GM12892 (cell line): ENCODE results near the gene CHD8.

Source experiments
- POLR2A ChIP-seq: IDR thresholded peaks from 2 replicates; pipeline ENCODE4 v1.6.1; 2011; ENCODE audit warnings: low read depth, low read length, control low read depth
- POLR2AphosphoS5 ChIP-seq: IDR thresholded peaks from 2 replicates; pipeline ENCODE4 v1.6.1; 2011; ENCODE audit warnings: low read depth, low read length, control low read depth

- TF ChIP-seq POLR2A (no peak), POLR2AphosphoS5 (no peak)
Observed at GRCh38 chr14:21356511-21356910, 99.4 kb downstream of the CHD8 start.
